ENCODE results near the gene KRTAP10-3. TPM values are rescaled to one million over a fixed set of nuclear protein-coding genes. Genes with fewer than 3 reads are reported as not detected.

KRTAP10-3 gene
- total RNA-seq, 3 donors from 2014 or later (not counting 1 experiment from before 2014, with no cell fraction given): not detected

GRCh38 chr21:44589586-44590305 lies 31.2 kb upstream of the KRTAP10-3 start:
- Histone ChIP-seq H3K36me3 (ENCODE audit: control insufficient read depth, insufficient read depth, low read length) (no peaks in the 10 kb centered on the region), H3K27me3 (ENCODE audit: control insufficient read depth, insufficient read depth, low read length) (no peaks in the 10 kb centered on the region), H3K9me3 (ENCODE audit: control insufficient read depth, insufficient read depth, low read length) (no peaks in the 10 kb centered on the region), H3K4me1 (ENCODE audit: control insufficient read depth, insufficient read depth, low read length) (no peaks in the 10 kb centered on the region), H3K27ac (ENCODE audit: low read length) (no peak overlapping the region), H3K4me3 (ENCODE audit: low read length) (no peak overlapping the region)
- Mint-ChIP-seq H3K36me3 (no peaks in the 10 kb centered on the region), H3K27me3 (ENCODE audit: low read depth in 2 of 2) (peaks cover 32 to 56% of the 10 kb centered on the region in 2 donors), H3K9me3 (no peaks in the 10 kb centered on the region), H3K4me3 (no peak overlapping the region), H3K27ac (no peak overlapping the region), H3K4me1 (peaks cover 0 to 5% of the 10 kb centered on the region in 2 donors)
- intact Hi-C loops (cut with micrococcal nuclease): no loop called here
- TF ChIP-seq CTCF (IDR thresholded peaks at IDR 0.05): no peak
- WGBS (ENCODE audit: insufficient coverage): 84% methylated on average over 24 of the region's 24 CpGs
- ATAC-seq (no peak), DNase-seq (no peak)

GRCh38 chr21:44589094-44589493 lies 30.5 kb upstream of the KRTAP10-3 start:
- 86% methylated on average over 2 of the region's 2 CpGs for WGBS (ENCODE audit: insufficient coverage)
- H3K27ac Mint-ChIP-seq: no peak overlapping the region

GRCh38 chr21:44585892-44586291 lies 27.3 kb upstream of the KRTAP10-3 start:
- H3K4me1 ChIP-seq (ENCODE audit: control insufficient read depth, insufficient read depth, low read length): no peaks in the 10 kb centered on the region
- no peaks in the 10 kb centered on the region for H3K4me1 Mint-ChIP-seq
- peaks cover 54 to 67% of the 10 kb centered on the region in 2 donors for H3K27me3 Mint-ChIP-seq (ENCODE audit: low read depth in 2 of 2)
- intact Hi-C loops (cut with micrococcal nuclease): no loop called here
- no peak for TF ChIP-seq CTCF (IDR thresholded peaks at IDR 0.05)
- H3K27ac Mint-ChIP-seq: no peak overlapping the region
- peaks cover 10% of the 10 kb centered on the region for H3K36me3 Mint-ChIP-seq
- H3K4me3 ChIP-seq (ENCODE audit: low read length): no peak overlapping the region
- H3K9me3 ChIP-seq (ENCODE audit: control insufficient read depth, insufficient read depth, low read length): peaks cover 5% of the 10 kb centered on the region
- peaks cover 2 to 11% of the 10 kb centered on the region in 2 donors for H3K9me3 Mint-ChIP-seq
- no peak overlapping the region for H3K4me3 Mint-ChIP-seq
- H3K27me3 ChIP-seq (ENCODE audit: control insufficient read depth, insufficient read depth, low read length): no peaks in the 10 kb centered on the region
- no peaks in the 10 kb centered on the region for H3K36me3 ChIP-seq (ENCODE audit: control insufficient read depth, insufficient read depth, low read length)
- H3K27ac ChIP-seq (ENCODE audit: low read length): no peak overlapping the region
- DNase-seq (no peak), ATAC-seq (no peak)
- WGBS (ENCODE audit: insufficient coverage): 82% methylated on average over 3 of the region's 3 CpGs

More at GRCh38 chr21:44589094-44589493, 30.5 kb upstream of the KRTAP10-3 start:
- H3K9me3 ChIP-seq (ENCODE audit: control insufficient read depth, insufficient read depth, low read length): no peaks in the 10 kb centered on the region
- H3K4me3 Mint-ChIP-seq: no peak overlapping the region
- peaks cover 37 to 62% of the 10 kb centered on the region in 2 donors for H3K27me3 Mint-ChIP-seq (ENCODE audit: low read depth in 2 of 2)
- DNase-seq: no peak
- no peaks in the 10 kb centered on the region for H3K9me3 Mint-ChIP-seq
- intact Hi-C loops (cut with micrococcal nuclease): no loop called here
- no peaks in the 10 kb centered on the region for H3K27me3 ChIP-seq (ENCODE audit: control insufficient read depth, insufficient read depth, low read length)
- H3K4me1 ChIP-seq (ENCODE audit: control insufficient read depth, insufficient read depth, low read length): no peaks in the 10 kb centered on the region
- no peak for TF ChIP-seq CTCF (IDR thresholded peaks at IDR 0.05)
- H3K27ac ChIP-seq (ENCODE audit: low read length): no peak overlapping the region
- H3K4me1 Mint-ChIP-seq: peaks cover 0 to 5% of the 10 kb centered on the region in 2 donors
- H3K36me3 ChIP-seq (ENCODE audit: control insufficient read depth, insufficient read depth, low read length): no peaks in the 10 kb centered on the region
- H3K4me3 ChIP-seq (ENCODE audit: low read length): no peak overlapping the region
- no peaks in the 10 kb centered on the region for H3K36me3 Mint-ChIP-seq
- no peak for ATAC-seq

GRCh38 chr21:44583800-44584147 lies 25.2 kb upstream of the KRTAP10-3 start:
- DNase-seq: peak in 1 of 2 donors; percentile 20
- WGBS (ENCODE audit: insufficient coverage): 77% methylated on average over 5 of the region's 6 CpGs
- Histone ChIP-seq H3K9me3 (ENCODE audit: control insufficient read depth, insufficient read depth, low read length) (peaks cover 5% of the 10 kb centered on the region), H3K4me3 (ENCODE audit: low read length) (no peak overlapping the region), H3K27ac (ENCODE audit: low read length) (no peak overlapping the region), H3K36me3 (ENCODE audit: control insufficient read depth, insufficient read depth, low read length) (no peaks in the 10 kb centered on the region), H3K27me3 (ENCODE audit: control insufficient read depth, insufficient read depth, low read length) (no peaks in the 10 kb centered on the region), H3K4me1 (ENCODE audit: control insufficient read depth, insufficient read depth, low read length) (no peaks in the 10 kb centered on the region)
- ATAC-seq: no peak
- TF ChIP-seq CTCF (IDR thresholded peaks at IDR 0.05): no peak
- intact Hi-C loops (cut with micrococcal nuclease): no loop called here
- Mint-ChIP-seq H3K27ac (no peak overlapping the region), H3K4me3 (no peak overlapping the region), H3K27me3 (ENCODE audit: low read depth in 2 of 2) (peaks cover 63 to 67% of the 10 kb centered on the region in 2 donors), H3K4me1 (peaks cover 5% of the 10 kb centered on the region in 2 donors), H3K36me3 (peaks cover 12% of the 10 kb centered on the region), H3K9me3 (peaks cover 2 to 15% of the 10 kb centered on the region in 2 donors)

Data from natural killer cell (primary cell).